ENCODE results near the gene MPPED1.

Gene MPPED1

DNA sequence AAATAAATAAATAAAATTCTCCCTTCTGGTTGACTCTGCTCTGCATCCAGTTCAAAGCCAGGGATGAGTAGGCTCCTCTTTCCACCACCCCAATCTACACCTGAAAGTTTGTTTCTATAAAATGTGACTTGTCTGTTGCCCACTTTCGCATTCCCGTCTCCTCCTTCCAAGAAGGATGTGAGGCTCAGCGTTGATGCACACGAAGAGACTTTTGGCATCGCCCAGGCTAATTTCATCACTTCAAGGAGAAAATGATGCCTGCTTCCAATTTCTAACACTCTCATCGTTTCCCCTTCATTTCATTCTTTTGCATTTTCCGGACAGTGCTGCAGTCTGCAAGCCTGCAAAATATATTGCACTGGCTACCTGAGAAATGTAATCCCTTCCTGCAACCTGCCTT, 3.9 kb downstream of the MPPED1 start:
- DNase-seq (no peak), ATAC-seq (ENCODE audit: insufficient read depth, low read depth) (no peak)
- Histone ChIP-seq H3K9ac (ENCODE audit: low read depth, low read length) (no peak overlapping the region), H3K4me1 (ENCODE audit: insufficient read depth, low read length) (no peaks in the 10 kb centered on the region), H3K36me3 (ENCODE audit: insufficient read depth, low read length) (no peaks in the 10 kb centered on the region), H2AFZ (ENCODE audit: low read depth, low read length) (no peak overlapping the region), H4K20me1 (ENCODE audit: insufficient read depth, low read length) (no peaks in the 10 kb centered on the region; the same call in 1 of the 2 replicates), H3K79me2 (ENCODE audit: insufficient read depth, low read length) (no peaks in the 10 kb centered on the region), H3K27ac (ENCODE audit: low read length) (no peak overlapping the region), H3K4me2 (ENCODE audit: insufficient read depth, low read length) (no peak overlapping the region), H3K9me3 (ENCODE audit: insufficient read depth, low read length, severe bottlenecking) (no peaks in the 10 kb centered on the region), H3K4me3 (ENCODE audit: low read depth in 1 of 2, low read length in 2 of 2) (no peak overlapping the region), H3K27me3 (ENCODE audit: insufficient read depth, low read length, poor library complexity) (peaks cover 28% of the 10 kb centered on the region)
- TF ChIP-seq, protein P1, sequence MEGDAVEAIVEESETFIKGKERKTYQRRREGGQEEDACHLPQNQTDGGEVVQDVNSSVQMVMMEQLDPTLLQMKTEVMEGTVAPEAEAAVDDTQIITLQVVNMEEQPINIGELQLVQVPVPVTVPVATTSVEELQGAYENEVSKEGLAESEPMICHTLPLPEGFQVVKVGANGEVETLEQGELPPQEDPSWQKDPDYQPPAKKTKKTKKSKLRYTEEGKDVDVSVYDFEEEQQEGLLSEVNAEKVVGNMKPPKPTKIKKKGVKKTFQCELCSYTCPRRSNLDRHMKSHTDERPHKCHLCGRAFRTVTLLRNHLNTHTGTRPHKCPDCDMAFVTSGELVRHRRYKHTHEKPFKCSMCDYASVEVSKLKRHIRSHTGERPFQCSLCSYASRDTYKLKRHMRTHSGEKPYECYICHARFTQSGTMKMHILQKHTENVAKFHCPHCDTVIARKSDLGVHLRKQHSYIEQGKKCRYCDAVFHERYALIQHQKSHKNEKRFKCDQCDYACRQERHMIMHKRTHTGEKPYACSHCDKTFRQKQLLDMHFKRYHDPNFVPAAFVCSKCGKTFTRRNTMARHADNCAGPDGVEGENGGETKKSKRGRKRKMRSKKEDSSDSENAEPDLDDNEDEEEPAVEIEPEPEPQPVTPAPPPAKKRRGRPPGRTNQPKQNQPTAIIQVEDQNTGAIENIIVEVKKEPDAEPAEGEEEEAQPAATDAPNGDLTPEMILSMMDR (IDR thresholded peaks at IDR 0.05; ENCODE audit: borderline replicate concordance, extremely low read depth, low read length, poor library complexity, severe bottlenecking), result no peak
- TF ChIP-seq EZH2 (IDR thresholded peaks at IDR 0.05; ENCODE audit: borderline replicate concordance, low read depth, low read length, severe bottlenecking), result no peak

DNA sequence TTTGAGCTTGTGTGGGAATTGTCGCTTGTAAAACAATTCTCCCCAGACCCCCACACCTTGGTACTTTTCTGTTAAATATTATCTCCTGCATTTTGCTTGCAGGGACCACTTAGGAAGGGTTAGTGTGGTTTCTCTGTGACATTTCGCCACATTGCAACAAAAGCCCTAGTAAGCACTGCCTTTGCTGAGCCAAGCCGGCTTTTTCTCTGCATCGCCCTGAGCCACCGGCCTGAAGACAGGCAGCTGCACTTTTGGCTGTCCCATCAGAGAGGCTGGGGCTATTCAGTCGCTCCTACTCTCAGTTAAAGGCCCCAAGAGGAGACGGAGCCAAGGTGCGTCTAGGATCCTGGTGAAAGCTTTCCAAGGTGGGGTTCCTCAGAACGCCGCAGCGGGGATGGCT, 5.7 kb downstream of the MPPED1 start:
- H2AFZ ChIP-seq (ENCODE audit: low read depth, low read length), result no peak overlapping the region
- TF ChIP-seq, protein P1 (IDR thresholded peaks at IDR 0.05; ENCODE audit: borderline replicate concordance, extremely low read depth, low read length, poor library complexity, severe bottlenecking), result no peak
- TF ChIP-seq EZH2 (IDR thresholded peaks at IDR 0.05; ENCODE audit: borderline replicate concordance, low read depth, low read length, severe bottlenecking), result no peak

DNA sequence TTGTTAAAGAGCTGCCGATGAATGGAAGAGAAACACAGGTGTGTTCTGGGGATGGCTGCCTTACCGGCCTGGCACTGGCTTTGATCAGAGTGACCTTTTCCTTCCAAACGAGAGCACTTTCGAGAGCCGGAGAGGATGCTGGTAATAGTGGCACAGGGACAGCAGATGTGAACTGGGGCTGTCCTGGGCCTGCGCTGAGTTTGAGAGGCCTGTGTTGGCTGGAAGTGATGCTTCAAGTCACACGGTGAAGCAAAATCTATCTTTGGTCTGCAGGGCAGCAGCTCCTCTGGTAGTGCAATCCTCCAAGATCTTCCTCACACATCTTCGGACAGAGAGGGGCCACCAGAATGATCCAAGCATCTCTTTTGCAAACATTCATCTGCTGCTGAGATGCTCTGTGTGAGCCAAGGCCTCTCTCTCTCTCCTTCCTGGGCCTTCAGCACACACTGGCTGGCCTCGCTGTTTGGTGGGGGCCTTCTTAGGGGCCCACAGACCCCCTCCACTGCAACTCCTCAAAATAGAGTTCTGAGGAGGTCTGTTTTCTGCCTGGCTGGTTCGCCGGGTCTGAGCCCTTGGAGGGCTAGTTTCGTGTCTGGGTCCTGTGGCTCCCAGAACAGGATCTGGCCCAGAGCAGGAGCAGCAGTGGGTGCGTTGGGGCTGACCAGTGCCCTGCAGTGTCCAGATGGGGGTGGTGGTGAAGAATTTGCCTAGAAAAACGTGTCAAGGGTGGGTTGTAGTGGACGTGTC, 6.4 kb downstream of the MPPED1 start:
- DNase-seq (no peak), ATAC-seq (ENCODE audit: insufficient read depth, low read depth) (no peak)
- peaks cover 28% of the 10 kb centered on the region for H3K27me3 ChIP-seq (ENCODE audit: insufficient read depth, low read length, poor library complexity)
- no peak overlapping the region for H3K4me2 ChIP-seq (ENCODE audit: insufficient read depth, low read length)
- H3K79me2 ChIP-seq (ENCODE audit: insufficient read depth, low read length), result no peaks in the 10 kb centered on the region
- H3K9me3 ChIP-seq (ENCODE audit: insufficient read depth, low read length, severe bottlenecking), result no peaks in the 10 kb centered on the region
- no peak overlapping the region for H2AFZ ChIP-seq (ENCODE audit: low read depth, low read length)
- no peaks in the 10 kb centered on the region for H3K4me1 ChIP-seq (ENCODE audit: insufficient read depth, low read length)
- no peaks in the 10 kb centered on the region for H3K36me3 ChIP-seq (ENCODE audit: insufficient read depth, low read length)
- H3K4me3 ChIP-seq (ENCODE audit: low read depth in 1 of 2, low read length in 2 of 2), result no peak overlapping the region
- H3K9ac ChIP-seq (ENCODE audit: low read depth, low read length), result no peak overlapping the region
- no peak overlapping the region for H3K27ac ChIP-seq (ENCODE audit: low read length)
- H4K20me1 ChIP-seq (ENCODE audit: insufficient read depth, low read length), result no peaks in the 10 kb centered on the region; the same call in 1 of the 2 replicates
- no peak for TF ChIP-seq EZH2 (IDR thresholded peaks at IDR 0.05; ENCODE audit: borderline replicate concordance, low read depth, low read length, severe bottlenecking)
- TF ChIP-seq, protein P1 (IDR thresholded peaks at IDR 0.05; ENCODE audit: borderline replicate concordance, extremely low read depth, low read length, poor library complexity, severe bottlenecking), result no peak

More for the DNA sequence above, 5.7 kb downstream of the MPPED1 start:
- Histone ChIP-seq H4K20me1 (ENCODE audit: insufficient read depth, low read length) (no peaks in the 10 kb centered on the region; the same call in 1 of the 2 replicates), H3K36me3 (ENCODE audit: insufficient read depth, low read length) (no peaks in the 10 kb centered on the region), H3K4me1 (ENCODE audit: insufficient read depth, low read length) (no peaks in the 10 kb centered on the region), H3K79me2 (ENCODE audit: insufficient read depth, low read length) (no peaks in the 10 kb centered on the region), H3K4me2 (ENCODE audit: insufficient read depth, low read length) (no peak overlapping the region), H3K9me3 (ENCODE audit: insufficient read depth, low read length, severe bottlenecking) (no peaks in the 10 kb centered on the region), H3K27me3 (ENCODE audit: insufficient read depth, low read length, poor library complexity) (peaks cover 28% of the 10 kb centered on the region), H3K27ac (ENCODE audit: low read length) (no peak overlapping the region), H3K4me3 (ENCODE audit: low read depth in 1 of 2, low read length in 2 of 2) (no peak overlapping the region), H3K9ac (ENCODE audit: low read depth, low read length) (no peak overlapping the region)
- ATAC-seq (ENCODE audit: insufficient read depth, low read depth) (no peak), DNase-seq (no peak)
